Tibial artery (tissue), 4 donors: ENCODE results near the gene VSTM2B.

ENCODE experiments used
- DNase-seq, 2 donors: peaks; one replicate each; pipeline ENCODE4 v3.0.0-alpha.2; 2019
- H3K27ac ChIP-seq, 2 donors: fragments of 200-600 bp; sonication (generic) in 1 of 2; 1 replicate in 1 of 2; 2 replicates in 1 of 2; pipeline ENCODE4 v1.5.1; 2018 to 2019; ENCODE audit warnings: mild to moderate bottlenecking in 1 of 2
- H3K27me3 ChIP-seq, 2 donors: fragments of 200-600 bp; sonication (generic) in 1 of 2; one replicate each; pipeline versions ENCODE4 v1.5.1 to v1.6.0; 2016 to 2019
- H3K36me3 ChIP-seq, 3 donors: fragments of 200-600 bp; sonication (generic) in 2 of 3; one replicate each; pipeline ENCODE4 v1.5.1; 2016 to 2019; ENCODE audit warnings: mild to moderate bottlenecking in 2 of 3
- H3K4me1 ChIP-seq, 4 donors: fragments of 200-600 bp; sonication (generic) in 2 of 4; 1 replicate in 3 of 4; 2 replicates in 1 of 4; pipeline ENCODE4 v1.5.1; 2016 to 2019
- H3K4me3 ChIP-seq, 2 donors: fragments of 200-600 bp; sonication (generic) in 1 of 2; 1 replicate in 1 of 2; 2 replicates in 1 of 2; pipeline ENCODE4 v1.5.1; 2018 to 2019; ENCODE audit warnings: mild to moderate bottlenecking in 2 of 2
- H3K9me3 ChIP-seq, 3 donors: fragments of 200-600 bp; sonication (generic) in 1 of 3; one replicate each; pipeline ENCODE4 v1.5.1; 2016 to 2019
- intact Hi-C: fragments of 100-400 bp; cut with DNase I; formaldehyde crosslinking; loops from one replicate; pipeline ENCODE4 v1.15.0; 2023; ENCODE audit warnings: low total_unique reads
- TF ChIP-seq, protein P1 (sequence below), 2 experiments: fragments of 200-600 bp in 1 of 2; fragments of 450-650 bp in 1 of 2; IDR thresholded peaks; one replicate each; pipeline ENCODE4 v1.5.1; 2017 to 2019; ENCODE audit warnings: antibody characterized with exemption in 2 of 2, mild to moderate bottlenecking in 1 of 2, moderate library complexity in 1 of 2

VSTM2B gene

DNA sequence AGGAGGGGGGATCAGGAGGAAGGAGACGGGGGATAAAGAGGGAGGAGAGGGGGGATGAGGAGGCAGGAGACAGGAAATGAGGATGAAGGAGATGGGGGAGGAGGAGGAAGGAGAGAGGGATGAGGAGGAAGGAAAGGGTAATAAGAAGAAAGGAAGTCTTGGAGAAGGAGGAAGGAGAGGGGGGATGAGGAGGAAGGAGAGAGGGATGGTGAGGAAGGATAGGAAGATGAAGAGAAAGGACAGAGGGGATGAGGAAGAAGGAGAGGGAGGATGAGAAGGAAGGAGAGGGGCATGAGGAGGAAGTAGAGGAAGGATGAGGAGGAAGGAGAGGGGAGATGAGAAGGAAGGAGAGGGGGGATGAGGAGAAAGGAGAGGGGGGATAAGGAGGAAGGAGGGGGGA is 13.0 kb upstream of the VSTM2B start:
- Histone ChIP-seq H3K27ac (no peak overlapping the region), H3K4me1 (no peaks in the 10 kb centered on the region), H3K4me3 (no peak overlapping the region), H3K9me3 (no peaks in the 10 kb centered on the region), H3K36me3 (no peaks in the 10 kb centered on the region), H3K27me3 (peaks cover 0 to 29% of the 10 kb centered on the region in 2 donors)
- TF ChIP-seq, protein P1, sequence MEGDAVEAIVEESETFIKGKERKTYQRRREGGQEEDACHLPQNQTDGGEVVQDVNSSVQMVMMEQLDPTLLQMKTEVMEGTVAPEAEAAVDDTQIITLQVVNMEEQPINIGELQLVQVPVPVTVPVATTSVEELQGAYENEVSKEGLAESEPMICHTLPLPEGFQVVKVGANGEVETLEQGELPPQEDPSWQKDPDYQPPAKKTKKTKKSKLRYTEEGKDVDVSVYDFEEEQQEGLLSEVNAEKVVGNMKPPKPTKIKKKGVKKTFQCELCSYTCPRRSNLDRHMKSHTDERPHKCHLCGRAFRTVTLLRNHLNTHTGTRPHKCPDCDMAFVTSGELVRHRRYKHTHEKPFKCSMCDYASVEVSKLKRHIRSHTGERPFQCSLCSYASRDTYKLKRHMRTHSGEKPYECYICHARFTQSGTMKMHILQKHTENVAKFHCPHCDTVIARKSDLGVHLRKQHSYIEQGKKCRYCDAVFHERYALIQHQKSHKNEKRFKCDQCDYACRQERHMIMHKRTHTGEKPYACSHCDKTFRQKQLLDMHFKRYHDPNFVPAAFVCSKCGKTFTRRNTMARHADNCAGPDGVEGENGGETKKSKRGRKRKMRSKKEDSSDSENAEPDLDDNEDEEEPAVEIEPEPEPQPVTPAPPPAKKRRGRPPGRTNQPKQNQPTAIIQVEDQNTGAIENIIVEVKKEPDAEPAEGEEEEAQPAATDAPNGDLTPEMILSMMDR (IDR thresholded peaks at IDR 0.05): no peak
- no peak for DNase-seq
- intact Hi-C loops: no loop called here

DNA sequence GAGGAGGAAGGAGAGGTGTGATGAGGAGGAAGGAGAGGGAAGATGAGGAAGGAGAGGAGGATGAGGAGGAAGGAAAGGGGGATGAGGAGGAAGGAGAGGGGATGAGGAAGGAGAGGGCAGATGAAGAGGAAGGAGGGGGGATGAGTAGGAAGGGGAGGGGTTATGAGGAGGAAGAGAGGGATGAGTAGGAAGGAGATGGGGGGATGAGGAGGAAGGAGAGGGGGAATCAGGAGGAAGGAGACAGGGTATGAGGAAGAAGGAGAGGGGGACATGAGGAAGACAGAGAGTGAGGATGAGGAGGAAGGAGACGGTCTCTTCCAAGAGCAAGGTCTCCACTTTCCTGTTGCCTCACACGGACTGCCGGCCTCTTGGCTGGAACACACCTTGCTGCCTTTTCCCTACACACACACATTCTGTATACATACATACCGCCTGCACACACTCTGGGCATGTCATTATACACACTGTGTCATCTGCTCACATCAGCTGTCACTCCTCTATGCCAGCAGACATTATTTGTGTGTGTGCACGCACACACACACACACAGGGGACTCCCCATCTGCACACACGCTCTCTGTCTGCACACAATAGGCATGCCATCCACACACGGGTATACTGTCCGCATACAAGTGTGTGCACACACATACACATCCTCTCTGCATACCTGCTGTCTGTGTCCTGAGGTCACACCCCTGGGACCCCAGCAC is 11.1 kb upstream of the VSTM2B start:
- no peaks in the 10 kb centered on the region for H3K36me3 ChIP-seq
- peaks cover 0 to 31% of the 10 kb centered on the region in 2 donors for H3K27me3 ChIP-seq
- TF ChIP-seq, protein P1 (IDR thresholded peaks at IDR 0.05): no peak
- DNase-seq: no peak
- no peak overlapping the region for H3K27ac ChIP-seq
- no peak overlapping the region for H3K4me3 ChIP-seq
- H3K4me1 ChIP-seq: no peaks in the 10 kb centered on the region
- intact Hi-C loops: no loop called here
- no peaks in the 10 kb centered on the region for H3K9me3 ChIP-seq

DNA sequence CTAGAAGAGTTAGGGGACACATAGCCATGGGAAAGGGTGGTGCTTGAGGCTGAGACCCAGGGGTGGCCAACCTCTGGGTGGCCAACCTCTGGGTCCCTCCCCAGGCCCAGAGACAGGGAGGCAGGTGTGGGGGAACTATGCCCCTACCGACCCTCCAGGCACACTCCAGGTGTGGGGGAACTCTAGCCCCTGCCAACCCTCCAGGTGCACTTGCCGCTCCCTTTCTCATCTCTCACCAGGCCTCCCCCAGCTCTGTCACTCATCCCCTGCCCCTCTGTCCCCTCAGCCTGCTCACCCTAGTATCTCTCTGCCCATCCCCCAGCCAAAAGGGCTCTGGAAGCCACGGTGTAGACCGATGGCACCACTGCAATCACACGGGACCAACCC is 10.6 kb upstream of the VSTM2B start:
- Histone ChIP-seq H3K9me3 (no peaks in the 10 kb centered on the region), H3K27ac (no peak overlapping the region), H3K4me1 (no peaks in the 10 kb centered on the region), H3K36me3 (no peaks in the 10 kb centered on the region), H3K4me3 (no peak overlapping the region), H3K27me3 (peaks cover 0 to 34% of the 10 kb centered on the region in 2 donors)
- no peak for DNase-seq
- TF ChIP-seq, protein P1 (IDR thresholded peaks at IDR 0.05): no peak
- intact Hi-C loops: no loop called here

DNA sequence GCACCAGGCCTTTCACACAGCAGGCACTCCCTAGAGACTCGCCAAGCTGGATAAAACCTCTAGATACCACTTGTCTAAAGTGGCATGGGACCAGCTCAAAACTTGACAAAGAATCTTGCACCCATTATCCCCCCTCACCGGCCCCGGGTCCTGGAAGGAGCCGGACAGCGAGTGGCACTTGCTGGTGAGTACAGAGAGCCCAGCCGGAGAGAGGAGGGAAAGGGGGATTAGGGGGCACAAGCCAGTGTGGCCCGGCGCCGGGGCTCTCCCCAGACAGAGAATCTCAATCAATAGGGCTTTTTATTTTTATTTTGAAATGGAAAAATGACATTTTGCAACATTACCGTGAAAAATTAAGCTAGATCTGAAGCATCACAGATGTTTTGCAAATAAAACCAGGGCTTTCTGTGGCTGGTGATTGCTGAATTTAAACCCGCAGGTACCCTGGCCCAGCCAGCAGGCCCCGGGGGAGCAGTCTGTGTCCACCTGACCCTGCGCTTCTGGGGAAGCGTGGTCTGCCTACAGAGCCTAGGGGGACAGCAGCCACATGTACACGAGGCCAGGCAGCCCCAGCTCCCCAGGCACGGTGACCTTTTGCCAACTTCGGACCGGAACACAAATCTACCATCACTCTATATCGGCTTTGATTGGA is 10.0 kb upstream of the VSTM2B start:
- intact Hi-C loops: no loop called here
- H3K4me1 ChIP-seq: no peaks in the 10 kb centered on the region
- no peaks in the 10 kb centered on the region for H3K36me3 ChIP-seq
- no peak overlapping the region for H3K4me3 ChIP-seq
- H3K9me3 ChIP-seq: no peaks in the 10 kb centered on the region
- DNase-seq: no peak
- peaks cover 0 to 32% of the 10 kb centered on the region in 2 donors for H3K27me3 ChIP-seq
- TF ChIP-seq, protein P1 (IDR thresholded peaks at IDR 0.05): no peak
- no peak overlapping the region for H3K27ac ChIP-seq

DNA sequence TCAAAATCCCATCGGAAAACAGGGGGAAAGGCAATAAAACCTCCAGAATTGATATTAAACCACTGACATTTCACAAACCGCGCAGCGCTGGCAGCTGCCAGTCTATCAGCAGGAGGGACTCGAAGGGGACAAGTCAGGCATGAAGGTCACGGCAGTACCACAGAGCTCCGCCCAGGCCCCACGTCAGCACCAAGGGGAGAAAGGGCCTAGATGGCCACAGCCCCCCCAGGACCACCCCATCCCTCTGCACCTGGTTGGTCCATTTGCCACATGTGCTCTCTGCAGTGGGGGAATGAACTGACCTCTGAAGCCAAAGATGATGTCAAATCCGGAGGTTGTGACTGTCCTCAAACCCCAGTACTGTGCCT is 9.5 kb upstream of the VSTM2B start:
- intact Hi-C loops: no loop called here
- no peak for DNase-seq
- no peaks in the 10 kb centered on the region for H3K36me3 ChIP-seq
- H3K4me3 ChIP-seq: no peak overlapping the region
- no peaks in the 10 kb centered on the region for H3K4me1 ChIP-seq
- TF ChIP-seq, protein P1 (IDR thresholded peaks at IDR 0.05): no peak
- no peak overlapping the region for H3K27ac ChIP-seq
- no peaks in the 10 kb centered on the region for H3K9me3 ChIP-seq
- peaks cover 0 to 28% of the 10 kb centered on the region in 2 donors for H3K27me3 ChIP-seq
